HG03066 (cell line): ENCODE measurements around the gene TSPAN6.

Experiments
- ATAC-seq: cut with Tn5 transposase; IDR thresholded peaks from one replicate; pipeline ENCODE4 v1.9.1; 2021; ENCODE audit warnings: low read depth; ENCODE audit not compliant: unreplicated experiment

TSPAN6 gene

DNA sequence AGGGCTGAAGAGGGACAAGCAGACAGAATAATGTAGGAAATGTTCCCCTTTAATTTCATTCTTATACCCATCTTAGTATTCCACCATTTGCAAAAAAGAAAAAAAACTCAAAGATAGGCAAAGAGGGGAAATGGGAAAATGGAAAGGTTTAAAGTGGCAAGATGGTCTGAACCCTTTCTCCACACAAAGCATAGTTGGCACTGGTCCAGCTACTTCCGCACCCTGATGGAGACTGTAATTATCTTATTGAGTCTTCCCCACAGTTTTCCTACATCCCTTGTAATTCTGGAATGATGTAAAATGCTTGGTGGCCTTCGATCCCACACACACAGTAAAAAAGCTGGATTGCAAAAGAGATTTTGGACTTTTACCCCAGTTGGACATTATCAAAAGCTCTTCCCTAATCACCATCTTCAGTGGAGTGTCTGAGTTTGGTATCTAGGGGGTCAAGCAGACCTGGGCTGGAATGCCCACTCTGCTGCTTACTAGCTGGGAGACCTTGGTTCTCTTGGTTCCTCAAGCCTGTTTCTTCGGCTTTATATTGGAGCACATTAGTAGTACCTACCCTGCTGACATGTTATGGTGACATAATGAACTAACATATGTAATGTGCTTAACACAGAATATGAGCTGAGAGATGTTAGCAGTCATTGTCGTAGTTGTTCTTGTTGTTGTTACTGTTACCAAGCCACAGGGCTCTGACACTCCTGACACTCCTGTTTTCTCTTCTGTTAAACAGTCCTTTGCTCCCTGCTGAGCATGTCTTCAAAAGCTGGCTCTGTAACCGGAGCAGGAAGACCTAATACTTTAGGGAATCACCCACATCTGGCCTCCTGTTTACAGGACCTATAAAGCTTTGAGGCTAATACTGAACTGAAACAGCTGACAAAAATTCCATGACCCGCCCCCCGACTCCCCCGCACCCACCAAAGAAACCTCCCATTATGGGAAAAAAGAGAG, 12.1 kb upstream of the TSPAN6 start:
- no peak for ATAC-seq

DNA sequence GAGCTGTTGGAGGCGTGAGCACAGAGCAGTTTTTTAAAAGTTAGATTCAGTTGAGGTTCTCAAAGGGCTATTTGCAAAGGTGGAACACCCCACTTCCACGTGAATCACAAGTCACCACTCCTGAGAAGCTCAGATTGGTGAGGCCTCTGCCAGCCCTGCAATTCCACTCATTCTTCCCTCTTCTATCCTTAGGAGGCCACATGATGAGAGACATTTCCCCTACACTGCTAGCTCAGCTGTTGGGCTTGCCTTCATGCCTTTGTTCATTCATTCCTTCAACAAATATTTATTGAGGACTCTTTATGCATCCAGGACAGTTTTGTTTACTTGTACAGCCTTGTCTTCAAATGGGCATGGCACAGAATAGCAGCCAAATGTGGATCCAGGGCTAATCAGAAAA, 11.1 kb upstream of the TSPAN6 start:
- ATAC-seq: no peak

DNA sequence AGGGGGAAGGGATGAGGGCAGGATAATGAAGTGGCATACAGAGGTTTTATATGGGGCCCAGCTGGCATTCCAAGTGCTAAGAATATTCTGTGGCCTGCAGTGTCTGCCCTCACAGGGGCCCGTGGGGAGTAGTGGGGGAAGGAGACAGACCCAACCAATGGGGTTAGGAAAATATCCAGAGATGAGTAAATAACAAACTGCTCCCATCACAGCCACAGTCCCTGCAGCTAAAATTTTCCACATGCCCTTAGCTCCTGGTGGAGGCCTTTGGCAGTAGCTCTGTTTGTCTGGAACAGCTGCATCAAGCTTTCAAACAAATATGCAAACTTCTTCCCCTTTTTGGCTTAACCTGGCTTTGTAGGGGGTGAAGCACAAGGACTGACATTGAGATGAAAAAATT, 10.5 kb upstream of the TSPAN6 start:
- ATAC-seq: no peak

DNA sequence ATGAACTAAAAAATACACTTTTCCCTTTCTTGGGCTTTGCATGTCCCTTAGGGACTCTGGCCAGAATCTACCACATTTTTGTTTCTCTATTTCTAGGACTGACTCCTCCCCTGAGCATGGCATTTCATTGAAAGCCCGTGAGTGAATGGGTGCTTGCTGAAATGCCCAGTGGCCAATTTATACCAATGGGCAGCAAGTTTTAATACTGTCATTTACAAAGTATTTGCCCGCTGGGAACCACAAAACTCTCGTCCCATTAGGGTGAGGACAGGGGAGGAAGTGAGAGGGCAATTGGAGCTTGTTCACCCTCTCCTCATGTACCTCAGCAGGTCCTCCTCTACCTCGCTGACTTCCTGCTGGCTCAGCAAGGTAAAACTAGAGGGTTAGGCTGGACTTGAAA, 8.5 kb upstream of the TSPAN6 start:
- ATAC-seq: no peak

DNA sequence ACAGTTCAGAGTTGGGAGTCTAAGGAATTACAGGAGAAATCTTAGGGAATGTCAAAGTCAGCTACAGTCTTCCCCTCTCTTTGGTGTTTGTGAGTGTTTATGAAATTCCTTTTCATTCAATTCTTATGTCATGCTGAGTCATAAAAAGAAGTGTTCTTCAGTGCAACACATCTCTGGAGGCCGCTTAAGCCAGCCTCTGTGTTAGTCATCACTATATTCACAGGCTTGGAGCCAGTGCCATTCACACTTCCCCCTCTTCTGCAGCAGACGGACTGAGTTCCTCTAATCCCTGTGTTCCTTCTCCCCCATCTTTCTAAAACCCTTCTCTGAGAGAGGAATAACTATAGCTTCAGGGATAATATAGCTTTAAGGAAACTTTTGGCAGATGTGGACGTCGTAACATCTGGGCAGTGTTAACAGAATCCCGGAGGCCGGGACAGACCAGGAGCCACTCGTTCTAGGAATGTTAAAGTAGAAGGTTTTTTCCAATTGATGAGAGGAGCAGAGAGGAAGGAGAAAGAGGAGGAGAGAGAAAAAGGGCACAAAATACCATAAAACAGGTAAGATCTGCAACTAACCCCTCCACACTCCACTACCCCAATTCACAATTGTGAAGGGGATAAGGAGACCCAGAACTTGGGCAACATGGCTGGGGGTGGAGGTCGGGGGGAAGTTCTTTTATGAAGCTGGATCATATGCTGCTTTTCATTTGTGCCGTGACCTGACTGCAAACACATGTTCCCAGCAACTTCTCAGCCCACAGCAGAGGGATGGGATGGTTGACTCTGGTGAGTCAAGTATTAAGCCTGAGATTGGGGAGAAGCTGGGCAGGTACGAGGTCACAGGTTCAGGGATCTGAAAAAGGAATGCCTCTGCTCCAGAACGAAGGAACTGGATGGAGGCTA, 7.6 kb upstream of the TSPAN6 start, which contains the start of gene SRPX2:
SRPX2 (plus strand) TSS at position 244 of the 905 bp plus-strand sequence. CDS start 2,124 bp downstream, outside the sequence.
- no peak for ATAC-seq

DNA sequence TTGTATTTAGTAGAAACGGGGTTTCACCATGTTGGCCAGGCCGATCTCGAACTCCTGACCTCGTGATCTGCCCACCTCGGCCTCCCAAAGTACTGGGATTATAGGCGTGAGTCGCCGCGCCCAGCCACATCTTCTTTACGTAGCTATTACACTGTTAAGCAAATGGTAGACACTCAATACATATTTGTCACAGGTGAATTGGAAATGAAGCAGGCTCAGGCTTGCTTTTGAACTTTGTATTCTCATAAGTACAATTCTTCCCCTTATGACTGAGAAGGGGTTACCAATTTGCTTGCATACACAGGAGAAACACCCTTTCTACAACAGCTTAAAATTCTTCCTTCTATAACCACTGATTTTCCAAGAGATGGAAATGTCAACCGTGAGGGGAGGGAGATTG, 6.6 kb upstream of the TSPAN6 start:
- ATAC-seq: no peak

DNA sequence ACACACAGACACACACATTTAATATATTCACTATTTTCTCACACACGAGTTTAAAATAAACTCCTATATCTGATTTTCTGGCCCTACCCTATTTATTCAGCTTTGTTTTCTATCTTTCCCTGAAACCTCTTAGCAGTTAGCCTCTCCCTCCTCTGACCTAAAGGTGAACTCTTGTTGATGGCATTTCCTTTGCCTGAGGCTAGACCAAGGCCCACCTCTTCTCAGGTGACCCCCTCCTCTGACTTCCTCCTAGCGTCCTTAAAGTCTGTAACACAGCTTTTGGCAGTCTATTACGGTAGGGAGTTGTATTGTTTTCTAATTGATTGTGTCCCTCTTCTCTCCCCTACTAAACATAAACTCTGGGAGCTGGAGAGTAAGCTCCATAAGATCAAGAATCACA, 5.7 kb upstream of the TSPAN6 start:
- ATAC-seq: no peak

DNA sequence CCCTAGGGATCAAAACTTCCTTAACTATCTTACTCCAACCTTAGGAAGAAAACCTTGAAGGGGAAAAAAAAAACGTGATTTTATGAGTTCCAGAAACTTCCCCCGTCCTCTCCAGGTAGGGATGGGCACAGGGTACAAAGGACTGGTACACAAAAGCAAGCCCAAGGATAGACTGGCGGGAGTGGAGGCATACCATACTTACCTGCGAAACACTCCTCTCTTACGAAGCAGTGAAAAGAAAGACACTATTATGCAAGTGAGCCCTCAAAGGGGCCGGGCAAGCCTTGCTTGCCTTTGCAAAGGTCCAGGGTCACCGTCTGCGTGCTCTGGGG, 651 bp downstream of the TSPAN6 start:
- no peak for ATAC-seq

DNA sequence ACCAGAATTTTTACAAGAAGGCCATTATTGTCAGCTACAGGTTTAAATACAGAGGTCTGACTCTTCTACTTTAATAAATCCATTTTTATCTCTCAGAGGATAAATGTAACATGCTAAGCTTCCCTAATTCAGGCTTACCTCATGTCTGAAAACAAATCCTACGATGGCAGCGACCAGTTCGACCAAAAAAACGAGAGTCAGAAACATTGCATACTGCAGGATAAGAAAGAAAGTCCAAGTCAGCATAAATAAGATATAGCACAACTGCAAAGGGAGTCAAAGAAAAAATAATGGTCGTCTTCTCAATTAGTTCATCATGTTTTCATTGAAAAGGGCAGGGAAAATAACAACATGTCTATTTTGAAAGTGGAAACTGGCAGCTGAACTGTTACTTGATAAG, 1.6 kb downstream of the TSPAN6 start:
- ATAC-seq: no peak

DNA sequence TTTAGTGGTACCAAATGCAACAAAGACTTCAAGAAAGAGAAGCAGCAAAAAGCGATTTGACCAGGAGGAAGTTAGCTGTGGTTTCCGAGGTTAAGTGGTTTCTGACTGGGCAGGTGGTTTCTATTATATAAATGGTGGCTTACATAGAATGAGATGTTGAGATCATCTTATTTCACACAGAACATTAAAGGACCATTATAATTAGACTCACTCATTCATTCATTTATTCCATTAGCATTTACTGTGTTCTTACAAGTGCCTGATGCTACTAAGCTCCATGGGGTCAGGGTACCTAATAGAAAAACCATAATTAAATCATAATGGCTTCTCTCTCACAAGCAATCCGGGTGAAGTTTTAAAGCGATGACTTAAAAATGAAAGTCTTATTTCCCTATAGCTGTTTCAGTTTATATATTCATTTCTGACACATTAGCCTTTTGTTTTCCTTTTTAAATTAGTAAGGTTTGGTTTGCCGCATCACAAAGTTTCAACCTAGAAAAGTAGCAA, 10.6 kb downstream of the TSPAN6 start:
- peak; percentile 93 for ATAC-seq

DNA sequence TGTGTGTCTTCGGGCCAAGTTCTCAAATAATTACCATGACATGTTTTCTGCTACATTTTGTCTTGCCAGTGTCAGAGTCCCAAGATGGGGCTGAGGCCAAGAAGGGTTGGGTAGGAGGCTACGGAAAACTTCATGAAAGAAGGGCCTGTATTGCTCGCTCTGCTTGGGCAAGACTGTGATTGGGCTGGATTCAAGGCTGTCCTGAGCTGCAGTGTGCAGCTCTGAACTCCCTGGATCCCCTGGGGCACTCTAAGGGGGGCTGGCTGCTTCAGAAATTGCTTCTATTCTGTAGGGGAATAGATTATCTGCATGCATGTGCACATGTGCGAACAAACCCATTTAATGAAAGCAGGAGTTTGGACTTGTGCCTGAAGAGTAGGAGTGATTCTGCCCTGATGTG, 13.6 kb downstream of the TSPAN6 start:
- no peak for ATAC-seq

DNA sequence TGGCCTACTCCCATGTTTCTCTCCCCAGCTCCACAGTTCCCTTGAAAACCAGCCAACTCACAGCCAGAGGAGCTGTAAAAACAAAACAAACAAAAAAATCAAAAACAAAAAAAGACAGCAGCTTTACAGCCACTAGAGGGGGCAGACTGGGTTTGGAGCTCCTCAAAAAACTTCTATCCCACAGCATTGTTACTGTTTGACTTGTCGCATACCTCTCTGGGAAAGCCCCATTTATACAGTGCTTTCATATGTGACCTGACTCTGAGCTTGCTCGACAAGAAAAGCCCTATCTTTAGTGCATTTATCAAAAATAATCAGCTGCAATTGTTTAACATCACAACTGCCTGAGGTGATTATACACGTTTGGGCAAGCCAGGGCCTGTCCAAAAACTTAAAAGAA, 21.6 kb downstream of the TSPAN6 start:
- peak; percentile 100 for ATAC-seq

DNA sequence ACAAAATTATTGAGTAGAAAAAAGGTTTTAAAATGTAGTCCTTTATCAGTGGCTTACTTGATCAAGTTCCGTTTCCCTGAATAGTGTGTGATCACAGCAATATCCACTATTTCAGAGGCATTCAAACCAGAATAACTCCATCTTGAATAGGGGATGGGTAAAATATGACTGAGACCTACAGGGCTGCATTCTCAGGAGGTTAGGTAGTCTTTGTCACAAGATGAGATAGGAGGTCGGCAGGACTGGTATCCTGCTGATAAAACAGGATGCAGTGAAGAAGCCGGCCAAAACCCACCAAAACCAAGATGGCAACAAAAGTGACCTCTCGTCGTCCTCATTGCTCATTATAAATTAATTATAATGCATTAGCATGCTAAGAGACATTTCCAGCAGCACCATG, 24.7 kb downstream of the TSPAN6 start:
- ATAC-seq: no peak

DNA sequence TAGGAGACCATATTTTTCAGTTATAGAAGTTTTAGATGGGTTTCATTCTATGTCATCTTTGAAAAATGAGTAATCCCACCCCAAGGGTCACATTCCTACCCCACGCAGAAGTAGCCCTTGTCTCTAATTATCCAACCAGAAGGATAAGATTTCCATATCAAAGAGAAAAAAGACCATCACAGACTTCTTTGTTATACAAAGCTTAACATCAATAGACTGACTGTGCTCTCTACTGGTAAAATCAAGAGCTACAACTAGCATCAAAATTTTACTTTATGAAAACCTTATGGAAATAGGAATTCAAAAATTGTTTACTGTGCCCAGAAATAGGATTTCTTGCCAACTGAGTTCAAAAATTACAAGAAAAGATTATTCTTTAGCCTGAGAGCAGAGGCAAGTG, 27.0 kb downstream of the TSPAN6 start:
- no peak for ATAC-seq

DNA sequence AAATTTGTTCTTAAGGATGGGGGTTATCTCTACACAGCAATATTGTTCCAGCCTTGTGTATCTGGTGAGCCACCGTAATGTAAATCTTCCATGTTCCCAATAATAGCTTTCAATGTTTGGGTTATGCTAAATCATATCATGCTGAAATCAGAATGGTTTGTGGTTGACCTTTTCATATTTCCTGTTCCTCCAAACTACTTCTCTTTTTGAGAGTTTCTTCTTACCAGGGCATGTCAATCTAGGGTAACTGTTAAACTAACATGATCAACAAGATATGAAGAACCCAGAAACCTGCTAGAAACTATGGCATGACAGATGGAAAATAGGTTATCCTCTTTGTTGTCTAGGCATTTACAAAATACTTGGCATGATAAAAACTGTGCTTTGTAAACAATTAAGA, 29.9 kb downstream of the TSPAN6 start:
- ATAC-seq: no peak

DNA sequence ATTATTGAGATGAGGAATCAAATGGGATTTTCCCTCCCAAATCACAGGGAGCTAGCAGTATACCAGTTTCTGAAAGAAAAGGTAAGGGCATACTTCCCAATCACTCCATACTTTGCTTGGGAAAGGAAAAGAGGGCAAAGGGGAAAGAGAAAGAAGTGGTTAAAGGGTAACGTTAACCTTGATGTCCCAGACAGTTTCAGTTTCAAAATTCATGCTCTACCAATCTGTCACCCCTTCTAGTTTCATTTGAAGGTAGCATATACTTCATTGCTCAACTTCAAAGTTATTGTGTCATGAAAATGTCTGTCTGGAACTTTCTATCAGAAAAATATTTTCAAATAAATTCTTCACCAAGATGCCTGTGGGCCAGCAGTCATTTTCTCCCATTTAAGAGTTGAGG, 35.8 kb downstream of the TSPAN6 start:
- ATAC-seq: no peak

DNA sequence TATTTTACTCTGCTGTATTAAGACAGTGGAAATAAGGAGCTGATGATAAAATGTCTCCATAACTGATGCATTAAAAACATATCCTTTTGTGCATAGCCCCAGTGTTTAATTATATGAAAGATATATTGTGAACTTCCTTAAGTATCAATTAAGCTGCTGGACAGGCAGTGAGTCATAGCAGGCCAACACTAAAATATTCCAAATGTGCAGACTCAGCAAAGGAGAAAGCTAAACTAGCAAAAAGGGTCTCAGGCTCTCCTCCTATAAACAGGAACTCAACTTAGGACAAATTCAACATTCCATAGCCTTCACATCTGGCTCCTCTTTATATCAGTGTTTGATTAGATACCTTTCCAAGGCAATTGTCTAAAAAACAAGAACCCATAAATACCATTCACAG, 36.3 kb downstream of the TSPAN6 start:
- ATAC-seq: no peak

DNA sequence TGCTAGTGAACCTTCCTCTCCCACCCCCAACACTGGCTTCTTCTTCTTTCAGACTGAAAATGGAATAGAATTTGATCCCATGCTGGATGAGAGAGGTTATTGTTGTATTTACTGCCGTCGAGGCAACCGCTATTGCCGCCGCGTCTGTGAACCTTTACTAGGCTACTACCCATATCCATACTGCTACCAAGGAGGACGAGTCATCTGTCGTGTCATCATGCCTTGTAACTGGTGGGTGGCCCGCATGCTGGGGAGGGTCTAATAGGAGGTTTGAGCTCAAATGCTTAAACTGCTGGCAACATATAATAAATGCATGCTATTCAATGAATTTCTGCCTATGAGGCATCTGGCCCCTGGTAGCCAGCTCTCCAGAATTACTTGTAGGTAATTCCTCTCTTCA, 37.1 kb downstream of the TSPAN6 start:
- ATAC-seq: no peak

DNA sequence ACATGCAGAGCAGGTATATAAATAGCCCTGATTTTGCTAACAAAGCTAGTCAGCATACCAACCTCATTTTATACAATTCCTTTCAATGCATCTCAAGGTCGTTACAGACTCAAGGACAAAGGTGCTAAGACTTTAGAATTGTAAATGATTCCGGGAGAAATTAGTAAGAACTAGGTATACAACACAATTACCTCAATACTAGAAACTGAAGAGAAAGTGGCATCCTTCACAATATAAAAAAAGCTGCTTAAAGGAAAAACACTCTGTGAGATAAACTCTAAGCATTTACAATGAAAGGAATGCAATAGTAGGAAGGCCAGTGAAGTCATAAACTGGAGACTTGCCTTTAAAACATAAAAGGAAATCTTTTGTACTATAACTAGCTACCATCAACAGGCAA, 40.0 kb downstream of the TSPAN6 start:
- no peak for ATAC-seq

DNA sequence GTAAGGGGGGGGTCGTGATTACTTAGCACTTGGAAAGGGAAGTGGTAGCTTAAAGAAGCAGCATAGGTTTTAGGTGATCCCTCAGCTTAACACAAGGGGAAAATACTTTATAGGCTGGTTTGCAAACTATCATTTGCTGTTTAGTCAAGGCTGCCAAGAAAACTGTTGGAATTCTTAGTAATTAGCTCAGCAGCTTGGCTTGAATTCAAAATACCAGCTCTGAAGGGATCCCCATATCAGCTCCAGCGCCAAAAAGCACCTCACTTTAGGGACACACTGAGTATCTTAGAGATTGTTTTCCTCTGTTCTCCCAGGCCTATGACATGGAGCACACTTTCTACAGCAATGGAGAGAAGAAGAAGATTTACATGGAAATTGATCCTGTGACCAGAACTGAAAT, 43.0 kb downstream of the TSPAN6 start:
- ATAC-seq: no peak

DNA sequence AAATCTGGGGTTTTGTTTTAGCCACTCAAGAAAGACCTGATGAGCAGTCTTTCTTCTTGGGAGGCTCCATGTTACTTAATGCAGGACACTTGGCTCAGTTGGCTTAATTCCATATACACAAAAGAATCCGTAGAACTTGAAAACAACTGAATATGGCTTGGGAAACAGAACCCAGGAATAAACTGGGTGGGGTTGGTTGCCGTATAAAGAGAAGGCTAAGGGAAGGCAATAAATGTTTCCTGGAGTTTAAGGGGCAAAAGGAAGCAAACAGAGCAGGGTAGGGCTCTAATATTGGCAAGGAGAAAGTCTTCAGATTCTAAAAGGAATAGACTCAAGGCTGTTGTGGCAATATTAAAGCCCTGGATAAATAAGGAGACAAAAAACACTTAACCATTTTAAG, 43.5 kb downstream of the TSPAN6 start:
- ATAC-seq: no peak
